GM13976 (cell line): ENCODE measurements around the gene F10.
"Not testable (repeated sequence)": the region's sequence is repeated elsewhere in the genome, so short reads cannot be mapped to it uniquely, and the experiment has no call there.

ENCODE experiments used
- DNase-seq: peaks from one replicate; pipeline ENCODE4 v3.0.0; 2012; ENCODE audit warnings: low spot score
- in situ Hi-C: fragments of 300-500 bp; cut with MboI; formaldehyde crosslinking; loops from one replicate; pipeline ENCODE4 v1.12.0; 2022; ENCODE audit warnings: low sequenced_read_pairs, mixed read lengths, inconsistent platforms; ENCODE audit not compliant: unreplicated experiment
- TF ChIP-seq, protein P1 (sequence below): IDR thresholded peaks from 2 replicates; pipeline ENCODE4 v1.5.1; 2012; ENCODE audit warnings: borderline replicate concordance, mild to moderate bottlenecking; ENCODE audit not compliant: insufficient read depth; ENCODE audit errors: extremely low read depth, missing control alignments, control extremely low read depth

The F10 gene

GRCh38 chr13:113096052-113096744 is 26.4 kb upstream of the F10 start:
- TF ChIP-seq, protein P1, sequence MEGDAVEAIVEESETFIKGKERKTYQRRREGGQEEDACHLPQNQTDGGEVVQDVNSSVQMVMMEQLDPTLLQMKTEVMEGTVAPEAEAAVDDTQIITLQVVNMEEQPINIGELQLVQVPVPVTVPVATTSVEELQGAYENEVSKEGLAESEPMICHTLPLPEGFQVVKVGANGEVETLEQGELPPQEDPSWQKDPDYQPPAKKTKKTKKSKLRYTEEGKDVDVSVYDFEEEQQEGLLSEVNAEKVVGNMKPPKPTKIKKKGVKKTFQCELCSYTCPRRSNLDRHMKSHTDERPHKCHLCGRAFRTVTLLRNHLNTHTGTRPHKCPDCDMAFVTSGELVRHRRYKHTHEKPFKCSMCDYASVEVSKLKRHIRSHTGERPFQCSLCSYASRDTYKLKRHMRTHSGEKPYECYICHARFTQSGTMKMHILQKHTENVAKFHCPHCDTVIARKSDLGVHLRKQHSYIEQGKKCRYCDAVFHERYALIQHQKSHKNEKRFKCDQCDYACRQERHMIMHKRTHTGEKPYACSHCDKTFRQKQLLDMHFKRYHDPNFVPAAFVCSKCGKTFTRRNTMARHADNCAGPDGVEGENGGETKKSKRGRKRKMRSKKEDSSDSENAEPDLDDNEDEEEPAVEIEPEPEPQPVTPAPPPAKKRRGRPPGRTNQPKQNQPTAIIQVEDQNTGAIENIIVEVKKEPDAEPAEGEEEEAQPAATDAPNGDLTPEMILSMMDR, result no peak
- DNase-seq, result no peak
- in situ Hi-C loops, result no loop called here

GRCh38 chr13:113096745-113097305 is 25.8 kb upstream of the F10 start:
- in situ Hi-C loops, result no loop called here
- no peak for DNase-seq
- TF ChIP-seq, protein P1, result no peak

- TF ChIP-seq, protein P1, result no peak
- in situ Hi-C loops, result no loop called here
- DNase-seq, result no peak
These were observed 24.9 kb upstream of the F10 start for GRCh38 chr13:113097651-113098050.

- TF ChIP-seq, protein P1, result no peak
- in situ Hi-C loops, result no loop called here
- no peak for DNase-seq
These were observed 24.4 kb upstream of the F10 start for GRCh38 chr13:113098162-113098732.

GRCh38 chr13:113099142-113099541 is 23.5 kb upstream of the F10 start:
- in situ Hi-C loops, result no loop called here
- no peak for DNase-seq
- TF ChIP-seq, protein P1, result no peak

GRCh38 chr13:113102302-113102701 is 20.3 kb upstream of the F10 start:
- in situ Hi-C loops, DNase-seq: not testable (repeated sequence)

GRCh38 chr13:113102727-113103126 is 19.9 kb upstream of the F10 start:
- TF ChIP-seq, protein P1, result no peak
- in situ Hi-C loops, result no loop called here

More at GRCh38 chr13:113102727-113103126, 19.9 kb upstream of the F10 start:
- no peak for DNase-seq
